GM23338 (cell line): ENCODE results near the gene CTDSP1. TPM values are rescaled to one million over a fixed set of nuclear protein-coding genes. Genes with fewer than 3 reads are reported as not detected.

Experiments
- ATAC-seq: fragments of 200-7000 bp; cut with Tn5 transposase; 3 replicates; pipeline ENCODE4 v1.9.1; 2020
- DNase-seq: peaks from one replicate; pipeline ENCODE4 v3.0.0-alpha.2; 2015; ENCODE audit warnings: low spot score
- H2AFZ ChIP-seq: fragments of 200-600 bp; sonication (generic); 2 replicates; pipeline ENCODE4 v1.8.0; 2016; ENCODE audit warnings: antibody characterized with exemption, mild to moderate bottlenecking, moderate library complexity
- H3F3A ChIP-seq: fragments of 200-600 bp; sonication (generic); replicated peaks from 2 replicates; pipeline ENCODE4 v1.8.0; 2017; ENCODE audit warnings: antibody characterized with exemption, mixed run types, low read depth
- H3K27ac ChIP-seq: fragments of 200-600 bp; sonication (generic); 2 replicates; pipeline ENCODE4 v1.6.1; 2016; ENCODE audit warnings: low read depth
- H3K27me3 ChIP-seq: fragments of 200-600 bp; sonication (generic); 2 replicates; pipeline ENCODE4 v1.8.0; 2016; ENCODE audit warnings: mild to moderate bottlenecking, mixed run types, moderate library complexity; ENCODE audit not compliant: insufficient read depth
- H3K36me3 ChIP-seq: fragments of 200-600 bp; sonication (generic); 2 replicates; pipeline ENCODE4 v1.8.0; 2016; ENCODE audit warnings: mild to moderate bottlenecking; ENCODE audit not compliant: insufficient read depth
- H3K4me1 ChIP-seq: fragments of 200-600 bp; sonication (generic); 2 replicates; pipeline ENCODE4 v1.8.0; 2016; ENCODE audit warnings: mild to moderate bottlenecking, moderate library complexity; ENCODE audit not compliant: insufficient read depth
- H3K4me2 ChIP-seq: fragments of 200-600 bp; sonication (generic); 2 replicates; pipeline ENCODE4 v1.7.1; 2017; ENCODE audit warnings: mixed run types
- H3K4me3 ChIP-seq: fragments of 200-600 bp; sonication (generic); 2 replicates; pipeline ENCODE4 v1.6.1; 2016; ENCODE audit warnings: mixed run types
- H3K79me2 ChIP-seq: fragments of 200-600 bp; sonication (generic); replicated peaks from 2 replicates; pipeline ENCODE4 v1.8.0; 2017; ENCODE audit warnings: mild to moderate bottlenecking; ENCODE audit not compliant: insufficient read depth
- H3K9me2 ChIP-seq: fragments of 200-600 bp; sonication (generic); 2 replicates; pipeline ENCODE4 v1.8.0; 2017; ENCODE audit not compliant: insufficient read depth
- H4K20me1 ChIP-seq: fragments of 200-600 bp; sonication (generic); replicated peaks from 2 replicates; pipeline ENCODE4 v1.8.0; 2017; ENCODE audit warnings: mild to moderate bottlenecking; ENCODE audit not compliant: insufficient read depth
- H3K27ac Mint-ChIP-seq: 2 replicates; pipeline ENCODE4 v1.8.0; 2020; ENCODE audit warnings: inconsistent platforms, mild to moderate bottlenecking, moderate library complexity, mixed read lengths
- H3K27me3 Mint-ChIP-seq: 3 replicates; pipeline ENCODE4 v1.8.0; 2022; ENCODE audit warnings: low read depth, mild to moderate bottlenecking, moderate library complexity, mixed read lengths, inconsistent platforms; ENCODE audit not compliant: insufficient read depth, poor library complexity
- H3K36me3 Mint-ChIP-seq: 3 replicates; pipeline ENCODE4 v1.8.0; 2021; ENCODE audit warnings: low read depth, mild to moderate bottlenecking, inconsistent platforms, moderate library complexity, mixed read lengths
- H3K4me1 Mint-ChIP-seq: 3 replicates; pipeline ENCODE4 v1.8.0; 2020; ENCODE audit warnings: mild to moderate bottlenecking, inconsistent platforms, mixed read lengths
- H3K4me3 Mint-ChIP-seq: 3 replicates; pipeline ENCODE4 v1.8.0; 2021; ENCODE audit warnings: moderate library complexity, mild to moderate bottlenecking, inconsistent platforms, mixed read lengths
- H3K9me3 Mint-ChIP-seq: 3 replicates; pipeline ENCODE4 v1.8.0; 2020; ENCODE audit warnings: moderate library complexity, mild to moderate bottlenecking, inconsistent platforms, mixed read lengths
- EZH2 ChIP-seq: fragments of 200-600 bp; sonication (generic); IDR thresholded peaks from one replicate; pipeline ENCODE4 v1.8.0; 2017; ENCODE audit warnings: antibody characterized with exemption, mild to moderate bottlenecking, low read depth; ENCODE audit not compliant: unreplicated experiment
- NANOG ChIP-seq: IDR thresholded peaks from 2 replicates; pipeline ENCODE4 v1.6.1; 2016; ENCODE audit warnings: antibody characterized with exemption, borderline replicate concordance
- STAT1 ChIP-seq: IDR thresholded peaks from one replicate; pipeline ENCODE4 v1.6.1; 2016; ENCODE audit warnings: antibody characterized with exemption; ENCODE audit not compliant: unreplicated experiment
- ZNF331 ChIP-seq: fragments of 250-450 bp; sonication (Bioruptor Pico); IDR thresholded peaks from 2 replicates; pipeline ENCODE4 v1.5.0; 2020; ENCODE audit warnings: low read depth, mild to moderate bottlenecking, moderate library complexity
- polyA plus RNA-seq: library from polyadenylated mRNA; unstranded; fragments of >200 nt; fragmentation: Nextera tagmentation; extraction: Ambion mirVana; gene quantifications from 2 replicates; pipeline ENCODE4 v1.2.1, GENCODE V29; 2016
- total RNA-seq: library from RNA; depleted of rRNA; stranded (reverse); fragments of >200 nt; shearing (Covaris generic); gene quantifications from 2 replicates; pipeline ENCODE4 v1.2.3, GENCODE V29; 2014
- TF ChIP-seq, protein P1 (sequence below): fragments of 250-450 bp; sonication (Bioruptor Pico); IDR thresholded peaks from 2 replicates; pipeline ENCODE4 v1.5.0; 2020; ENCODE audit warnings: mild to moderate bottlenecking, moderate library complexity
- TF ChIP-seq, protein P2 (sequence below), 2 experiments: fragments of 200-600 bp in 1 of 2; sonication (generic) in 1 of 2; conservative IDR thresholded peaks; 2 replicates each; pipeline versions ENCODE4 v1.5.1 to v1.6.1; 2016 to 2017; ENCODE audit warnings: antibody characterized with exemption in 2 of 2, low read depth in 2 of 2, mild to moderate bottlenecking in 2 of 2, moderate library complexity in 1 of 2

Gene CTDSP1
- total and polyA plus RNA-seq, 2 experiments from 2014 or later, result 6.7 to 21.8 TPM

DNA sequence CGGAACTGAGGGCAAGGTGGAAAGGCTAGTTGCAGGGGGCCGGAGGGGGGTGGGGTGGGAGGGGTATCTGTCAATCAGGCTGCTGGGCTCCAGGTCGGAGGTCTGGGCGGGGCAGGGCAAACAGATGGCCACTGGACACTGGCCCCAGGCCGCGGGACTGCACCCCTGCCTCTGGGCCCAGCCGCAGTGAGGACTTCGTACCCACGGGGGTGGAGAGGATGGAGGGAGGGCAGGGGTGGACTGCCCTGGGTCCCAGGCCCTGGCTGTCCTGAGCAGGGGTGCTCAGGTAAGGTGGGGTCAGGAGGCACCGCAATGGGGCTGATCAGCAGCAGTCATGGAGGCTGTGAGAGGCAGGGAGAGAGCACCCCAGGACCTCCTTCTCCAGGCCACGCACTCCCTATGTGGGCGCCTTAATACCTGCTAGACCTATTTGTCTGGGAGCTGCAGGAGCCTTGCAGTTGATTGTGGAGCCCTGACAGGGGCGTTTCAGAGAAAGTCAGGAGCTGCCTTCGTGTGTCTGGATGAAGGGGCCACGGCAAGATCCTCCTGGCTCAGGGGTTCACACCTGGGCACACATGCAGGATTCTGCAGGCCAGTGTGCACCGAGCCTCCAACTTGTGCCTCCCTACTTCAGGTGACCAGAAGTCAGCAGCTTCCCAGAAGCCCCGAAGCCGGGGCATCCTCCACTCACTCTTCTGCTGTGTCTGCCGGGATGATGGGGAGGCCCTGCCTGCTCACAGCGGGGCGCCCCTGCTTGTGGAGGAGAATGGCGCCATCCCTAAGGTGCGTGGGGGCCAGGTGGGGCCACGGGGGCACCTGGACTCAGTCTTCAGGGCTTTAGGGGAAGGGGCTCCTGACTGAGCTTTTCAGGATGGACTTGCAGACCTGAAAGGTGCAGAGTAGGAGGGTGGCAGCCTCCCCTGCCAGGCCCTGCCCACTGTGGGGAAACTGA, 1.5 kb downstream of the CTDSP1 start (continued):
- TF ChIP-seq, protein P1, sequence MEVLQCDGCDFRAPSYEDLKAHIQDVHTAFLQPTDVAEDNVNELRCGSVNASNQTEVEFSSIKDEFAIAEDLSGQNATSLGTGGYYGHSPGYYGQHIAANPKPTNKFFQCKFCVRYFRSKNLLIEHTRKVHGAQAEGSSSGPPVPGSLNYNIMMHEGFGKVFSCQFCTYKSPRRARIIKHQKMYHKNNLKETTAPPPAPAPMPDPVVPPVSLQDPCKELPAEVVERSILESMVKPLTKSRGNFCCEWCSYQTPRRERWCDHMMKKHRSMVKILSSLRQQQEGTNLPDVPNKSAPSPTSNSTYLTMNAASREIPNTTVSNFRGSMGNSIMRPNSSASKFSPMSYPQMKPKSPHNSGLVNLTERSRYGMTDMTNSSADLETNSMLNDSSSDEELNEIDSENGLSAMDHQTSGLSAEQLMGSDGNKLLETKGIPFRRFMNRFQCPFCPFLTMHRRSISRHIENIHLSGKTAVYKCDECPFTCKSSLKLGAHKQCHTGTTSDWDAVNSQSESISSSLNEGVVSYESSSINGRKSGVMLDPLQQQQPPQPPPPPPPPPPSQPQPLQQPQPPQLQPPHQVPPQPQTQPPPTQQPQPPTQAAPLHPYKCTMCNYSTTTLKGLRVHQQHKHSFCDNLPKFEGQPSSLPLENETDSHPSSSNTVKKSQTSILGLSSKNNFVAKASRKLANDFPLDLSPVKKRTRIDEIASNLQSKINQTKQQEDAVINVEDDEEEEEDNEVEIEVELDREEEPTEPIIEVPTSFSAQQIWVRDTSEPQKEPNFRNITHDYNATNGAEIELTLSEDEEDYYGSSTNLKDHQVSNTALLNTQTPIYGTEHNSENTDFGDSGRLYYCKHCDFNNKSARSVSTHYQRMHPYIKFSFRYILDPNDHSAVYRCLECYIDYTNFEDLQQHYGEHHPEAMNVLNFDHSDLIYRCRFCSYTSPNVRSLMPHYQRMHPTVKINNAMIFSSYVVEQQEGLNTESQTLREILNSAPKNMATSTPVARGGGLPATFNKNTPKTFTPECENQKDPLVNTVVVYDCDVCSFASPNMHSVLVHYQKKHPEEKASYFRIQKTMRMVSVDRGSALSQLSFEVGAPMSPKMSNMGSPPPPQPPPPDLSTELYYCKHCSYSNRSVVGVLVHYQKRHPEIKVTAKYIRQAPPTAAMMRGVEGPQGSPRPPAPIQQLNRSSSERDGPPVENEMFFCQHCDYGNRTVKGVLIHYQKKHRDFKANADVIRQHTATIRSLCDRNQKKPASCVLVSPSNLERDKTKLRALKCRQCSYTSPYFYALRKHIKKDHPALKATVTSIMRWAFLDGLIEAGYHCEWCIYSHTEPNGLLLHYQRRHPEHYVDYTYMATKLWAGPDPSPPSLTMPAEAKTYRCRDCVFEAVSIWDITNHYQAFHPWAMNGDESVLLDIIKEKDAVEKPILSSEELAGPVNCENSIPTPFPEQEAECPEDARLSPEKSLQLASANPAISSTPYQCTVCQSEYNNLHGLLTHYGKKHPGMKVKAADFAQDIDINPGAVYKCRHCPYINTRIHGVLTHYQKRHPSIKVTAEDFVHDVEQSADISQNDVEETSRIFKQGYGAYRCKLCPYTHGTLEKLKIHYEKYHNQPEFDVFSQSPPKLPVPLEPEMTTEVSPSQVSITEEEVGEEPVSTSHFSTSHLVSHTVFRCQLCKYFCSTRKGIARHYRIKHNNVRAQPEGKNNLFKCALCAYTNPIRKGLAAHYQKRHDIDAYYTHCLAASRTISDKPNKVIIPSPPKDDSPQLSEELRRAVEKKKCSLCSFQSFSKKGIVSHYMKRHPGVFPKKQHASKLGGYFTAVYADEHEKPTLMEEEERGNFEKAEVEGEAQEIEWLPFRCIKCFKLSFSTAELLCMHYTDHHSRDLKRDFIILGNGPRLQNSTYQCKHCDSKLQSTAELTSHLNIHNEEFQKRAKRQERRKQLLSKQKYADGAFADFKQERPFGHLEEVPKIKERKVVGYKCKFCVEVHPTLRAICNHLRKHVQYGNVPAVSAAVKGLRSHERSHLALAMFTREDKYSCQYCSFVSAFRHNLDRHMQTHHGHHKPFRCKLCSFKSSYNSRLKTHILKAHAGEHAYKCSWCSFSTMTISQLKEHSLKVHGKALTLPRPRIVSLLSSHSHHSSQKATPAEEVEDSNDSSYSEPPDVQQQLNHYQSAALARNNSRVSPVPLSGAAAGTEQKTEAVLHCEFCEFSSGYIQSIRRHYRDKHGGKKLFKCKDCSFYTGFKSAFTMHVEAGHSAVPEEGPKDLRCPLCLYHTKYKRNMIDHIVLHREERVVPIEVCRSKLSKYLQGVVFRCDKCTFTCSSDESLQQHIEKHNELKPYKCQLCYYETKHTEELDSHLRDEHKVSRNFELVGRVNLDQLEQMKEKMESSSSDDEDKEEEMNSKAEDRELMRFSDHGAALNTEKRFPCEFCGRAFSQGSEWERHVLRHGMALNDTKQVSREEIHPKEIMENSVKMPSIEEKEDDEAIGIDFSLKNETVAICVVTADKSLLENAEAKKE (CRISPR knock-in tag), result no peak
- TF ChIP-seq NANOG, result no peak

DNA sequence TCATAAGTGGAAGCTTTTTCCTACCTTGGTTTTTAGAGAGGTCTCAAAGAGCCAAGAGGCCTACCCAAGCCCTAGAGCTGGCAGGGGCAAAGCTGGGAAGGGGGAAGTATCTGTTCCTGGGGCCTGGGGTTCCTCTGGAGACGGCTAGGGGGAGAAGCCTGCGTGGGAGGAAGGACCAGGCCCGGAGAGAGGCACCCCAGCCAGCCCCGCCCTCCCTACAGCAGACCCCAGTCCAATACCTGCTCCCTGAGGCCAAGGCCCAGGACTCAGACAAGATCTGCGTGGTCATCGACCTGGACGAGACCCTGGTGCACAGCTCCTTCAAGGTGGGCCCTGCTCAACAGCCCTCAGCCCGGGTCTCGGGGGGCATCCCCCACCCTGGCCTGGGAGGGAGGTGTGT, 2.2 kb downstream of the CTDSP1 start:
- Mint-ChIP-seq H3K4me1 (peaks cover 26% of the 10 kb centered on the region), H3K36me3 (peaks cover 12% of the 10 kb centered on the region), H3K4me3 (no peak overlapping the region), H3K27me3 (peaks cover 33% of the 10 kb centered on the region), H3K9me3 (no peaks in the 10 kb centered on the region), H3K27ac (no peak overlapping the region)
- Histone ChIP-seq H3K27me3 (peaks cover 26% of the 10 kb centered on the region), H3K79me2 (no peaks in the 10 kb centered on the region), H4K20me1 (no peaks in the 10 kb centered on the region), H3K9me2 (no peaks in the 10 kb centered on the region), H3F3A (peaks cover 12% of the 10 kb centered on the region), H3K4me1 (peaks cover 24% of the 10 kb centered on the region), H3K4me2 (no peak overlapping the region), H3K27ac (no peak overlapping the region), H2AFZ (no peak overlapping the region), H3K4me3 (no peak overlapping the region), H3K36me3 (no peaks in the 10 kb centered on the region)
- no peak for ATAC-seq
- DNase-seq, result no peak
- TF ChIP-seq, protein P1 (CRISPR knock-in tag), result no peak
- TF ChIP-seq ZNF331 (CRISPR knock-in tag) (no peak), STAT1 (no peak), EZH2 (no peak)
- TF ChIP-seq, protein P2, sequence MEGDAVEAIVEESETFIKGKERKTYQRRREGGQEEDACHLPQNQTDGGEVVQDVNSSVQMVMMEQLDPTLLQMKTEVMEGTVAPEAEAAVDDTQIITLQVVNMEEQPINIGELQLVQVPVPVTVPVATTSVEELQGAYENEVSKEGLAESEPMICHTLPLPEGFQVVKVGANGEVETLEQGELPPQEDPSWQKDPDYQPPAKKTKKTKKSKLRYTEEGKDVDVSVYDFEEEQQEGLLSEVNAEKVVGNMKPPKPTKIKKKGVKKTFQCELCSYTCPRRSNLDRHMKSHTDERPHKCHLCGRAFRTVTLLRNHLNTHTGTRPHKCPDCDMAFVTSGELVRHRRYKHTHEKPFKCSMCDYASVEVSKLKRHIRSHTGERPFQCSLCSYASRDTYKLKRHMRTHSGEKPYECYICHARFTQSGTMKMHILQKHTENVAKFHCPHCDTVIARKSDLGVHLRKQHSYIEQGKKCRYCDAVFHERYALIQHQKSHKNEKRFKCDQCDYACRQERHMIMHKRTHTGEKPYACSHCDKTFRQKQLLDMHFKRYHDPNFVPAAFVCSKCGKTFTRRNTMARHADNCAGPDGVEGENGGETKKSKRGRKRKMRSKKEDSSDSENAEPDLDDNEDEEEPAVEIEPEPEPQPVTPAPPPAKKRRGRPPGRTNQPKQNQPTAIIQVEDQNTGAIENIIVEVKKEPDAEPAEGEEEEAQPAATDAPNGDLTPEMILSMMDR (conservative IDR thresholded peaks at IDR 0.05; ENCODE audit: low read depth in 2 of 2), result no peak
